Measurements from ENCODE around the gene UQCRHL.

DNA sequence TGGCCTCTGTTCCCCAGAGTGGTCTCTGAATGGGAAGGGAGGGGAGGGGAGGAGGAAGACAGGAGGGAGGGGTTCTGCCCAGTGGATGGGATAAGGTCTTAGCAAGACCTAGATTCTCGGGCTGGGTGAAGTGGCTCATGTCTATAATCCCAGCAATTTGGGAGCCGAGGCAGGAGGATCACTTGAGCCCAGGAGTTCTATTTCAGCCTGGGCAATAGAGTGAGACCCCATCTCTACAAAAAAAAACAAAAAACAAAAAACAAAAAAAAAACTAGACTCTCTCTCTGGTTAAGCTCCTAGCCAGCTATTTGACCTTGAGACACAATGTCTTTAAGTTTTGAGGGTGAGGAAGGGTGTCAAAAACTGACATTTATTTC lies 11.4 kb downstream of the UQCRHL start:
- no peak for TF ChIP-seq CTCF (IDR thresholded peaks at IDR 0.05; ENCODE audit: insufficient read depth, low read depth, low read length)
- TF ChIP-seq EZH2 (IDR thresholded peaks at IDR 0.05; ENCODE audit: insufficient read depth, low read length), result no peak
